ENCODE measurements around the gene TBC1D17. TPM values are rescaled to one million over a fixed set of nuclear protein-coding genes. Genes with fewer than 3 reads are reported as not detected.

The TBC1D17 gene
- total and polyA plus RNA-seq, 2 of the 13 experiments (the other 11 are each of a cell fraction or from before 2014, with no cell fraction given), result 9.7 to 16.9 TPM

DNA sequence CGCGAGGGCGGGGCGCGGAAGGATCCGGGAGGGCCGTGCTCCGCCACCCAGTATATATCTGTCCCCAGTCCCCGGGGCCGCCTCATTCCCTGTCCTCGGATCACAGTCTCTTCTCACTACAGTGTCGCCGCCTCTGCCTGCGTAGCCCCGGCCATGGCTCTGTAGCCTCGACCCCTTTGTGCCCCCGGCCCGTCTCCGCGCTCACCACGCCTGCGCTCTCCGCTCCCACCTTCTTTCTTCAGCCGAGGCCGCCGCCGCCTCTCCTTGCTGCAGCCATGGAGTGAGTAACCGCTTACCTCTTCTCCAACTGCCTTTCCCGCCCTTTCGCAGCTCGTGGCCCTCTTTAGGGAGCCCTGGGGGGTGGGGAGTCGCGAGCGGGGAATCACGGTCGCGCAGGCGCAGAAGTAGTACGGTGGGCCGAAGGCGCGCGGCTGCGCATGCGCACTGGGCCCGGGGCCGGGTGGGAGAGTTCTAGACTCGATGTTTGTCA lies 51.7 kb downstream of the TBC1D17 start, which contains the start of the genes ATF5 and NUP62 (continued):
- TF ChIP-seq ZSCAN30 (CRISPR knock-in tag; IDR thresholded peaks at IDR 0.05) (0 out of 2 replicates have a peak, but pooled peaks have one; percentile 56), ZSCAN12 (CRISPR knock-in tag; IDR thresholded peaks at IDR 0.05) (0 out of 2 replicates have a peak, but pooled peaks have one; percentile 64), ZBTB42 (CRISPR knock-in tag; IDR thresholded peaks at IDR 0.05) (peak; percentile 95), REPIN1 (CRISPR knock-in tag; IDR thresholded peaks at IDR 0.05; ENCODE audit: borderline replicate concordance, low read depth) (peak; percentile 94), NFE2 (CRISPR knock-in tag; IDR thresholded peaks at IDR 0.05) (no peak), HNRNPL (IDR thresholded peaks at IDR 0.05; ENCODE audit: low read depth, low read length) (peak; percentile 66; the same call in 1 of the 2 replicates), RFXANK (CRISPR knock-in tag; IDR thresholded peaks at IDR 0.05) (peak; percentile 51; the same call in 1 of the 2 replicates), RFX1 (IDR thresholded peaks at IDR 0.05) (no peak), ZNF781 (CRISPR knock-in tag; IDR thresholded peaks at IDR 0.05; ENCODE audit: borderline replicate concordance, not compliant biosample characterization) (peak; percentile 91), THAP11 (CRISPR knock-in tag; IDR thresholded peaks at IDR 0.05) (peak; percentile 83), TAF15 (IDR thresholded peaks at IDR 0.05; ENCODE audit: low read depth, low read length, poor library complexity, severe bottlenecking) (no peak), MZF1 (CRISPR knock-in tag; IDR thresholded peaks at IDR 0.05; ENCODE audit: borderline replicate concordance) (no peak), ZNF143 (CRISPR knock-in tag; IDR thresholded peaks at IDR 0.05) (peak; percentile 89), ZSCAN25 (CRISPR knock-in tag; IDR thresholded peaks at IDR 0.05) (no peak), SNAPC2 (CRISPR knock-in tag; IDR thresholded peaks at IDR 0.05) (peak; percentile 89; the same call in 1 of the 2 replicates), YEATS2 (CRISPR knock-in tag; IDR thresholded peaks at IDR 0.05; ENCODE audit: borderline replicate concordance) (peak; percentile 92; the same call in 1 of the 2 replicates), SAP130 (CRISPR knock-in tag; IDR thresholded peaks at IDR 0.05; ENCODE audit: low read depth) (peak; percentile 68), ZNF44 (CRISPR knock-in tag; IDR thresholded peaks at IDR 0.05) (no peak)
- TF ChIP-seq, protein P1, sequence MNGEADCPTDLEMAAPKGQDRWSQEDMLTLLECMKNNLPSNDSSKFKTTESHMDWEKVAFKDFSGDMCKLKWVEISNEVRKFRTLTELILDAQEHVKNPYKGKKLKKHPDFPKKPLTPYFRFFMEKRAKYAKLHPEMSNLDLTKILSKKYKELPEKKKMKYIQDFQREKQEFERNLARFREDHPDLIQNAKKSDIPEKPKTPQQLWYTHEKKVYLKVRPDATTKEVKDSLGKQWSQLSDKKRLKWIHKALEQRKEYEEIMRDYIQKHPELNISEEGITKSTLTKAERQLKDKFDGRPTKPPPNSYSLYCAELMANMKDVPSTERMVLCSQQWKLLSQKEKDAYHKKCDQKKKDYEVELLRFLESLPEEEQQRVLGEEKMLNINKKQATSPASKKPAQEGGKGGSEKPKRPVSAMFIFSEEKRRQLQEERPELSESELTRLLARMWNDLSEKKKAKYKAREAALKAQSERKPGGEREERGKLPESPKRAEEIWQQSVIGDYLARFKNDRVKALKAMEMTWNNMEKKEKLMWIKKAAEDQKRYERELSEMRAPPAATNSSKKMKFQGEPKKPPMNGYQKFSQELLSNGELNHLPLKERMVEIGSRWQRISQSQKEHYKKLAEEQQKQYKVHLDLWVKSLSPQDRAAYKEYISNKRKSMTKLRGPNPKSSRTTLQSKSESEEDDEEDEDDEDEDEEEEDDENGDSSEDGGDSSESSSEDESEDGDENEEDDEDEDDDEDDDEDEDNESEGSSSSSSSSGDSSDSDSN (CRISPR knock-in tag; IDR thresholded peaks at IDR 0.05), result peak; percentile 74
- TF ChIP-seq, protein P2, sequence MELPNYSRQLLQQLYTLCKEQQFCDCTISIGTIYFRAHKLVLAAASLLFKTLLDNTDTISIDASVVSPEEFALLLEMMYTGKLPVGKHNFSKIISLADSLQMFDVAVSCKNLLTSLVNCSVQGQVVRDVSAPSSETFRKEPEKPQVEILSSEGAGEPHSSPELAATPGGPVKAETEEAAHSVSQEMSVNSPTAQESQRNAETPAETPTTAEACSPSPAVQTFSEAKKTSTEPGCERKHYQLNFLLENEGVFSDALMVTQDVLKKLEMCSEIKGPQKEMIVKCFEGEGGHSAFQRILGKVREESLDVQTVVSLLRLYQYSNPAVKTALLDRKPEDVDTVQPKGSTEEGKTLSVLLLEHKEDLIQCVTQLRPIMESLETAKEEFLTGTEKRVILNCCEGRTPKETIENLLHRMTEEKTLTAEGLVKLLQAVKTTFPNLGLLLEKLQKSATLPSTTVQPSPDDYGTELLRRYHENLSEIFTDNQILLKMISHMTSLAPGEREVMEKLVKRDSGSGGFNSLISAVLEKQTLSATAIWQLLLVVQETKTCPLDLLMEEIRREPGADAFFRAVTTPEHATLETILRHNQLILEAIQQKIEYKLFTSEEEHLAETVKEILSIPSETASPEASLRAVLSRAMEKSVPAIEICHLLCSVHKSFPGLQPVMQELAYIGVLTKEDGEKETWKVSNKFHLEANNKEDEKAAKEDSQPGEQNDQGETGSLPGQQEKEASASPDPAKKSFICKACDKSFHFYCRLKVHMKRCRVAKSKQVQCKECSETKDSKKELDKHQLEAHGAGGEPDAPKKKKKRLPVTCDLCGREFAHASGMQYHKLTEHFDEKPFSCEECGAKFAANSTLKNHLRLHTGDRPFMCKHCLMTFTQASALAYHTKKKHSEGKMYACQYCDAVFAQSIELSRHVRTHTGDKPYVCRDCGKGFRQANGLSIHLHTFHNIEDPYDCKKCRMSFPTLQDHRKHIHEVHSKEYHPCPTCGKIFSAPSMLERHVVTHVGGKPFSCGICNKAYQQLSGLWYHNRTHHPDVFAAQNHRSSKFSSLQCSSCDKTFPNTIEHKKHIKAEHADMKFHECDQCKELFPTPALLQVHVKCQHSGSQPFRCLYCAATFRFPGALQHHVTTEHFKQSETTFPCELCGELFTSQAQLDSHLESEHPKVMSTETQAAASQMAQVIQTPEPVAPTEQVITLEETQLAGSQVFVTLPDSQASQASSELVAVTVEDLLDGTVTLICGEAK (IDR thresholded peaks at IDR 0.05), result no peak
- TF ChIP-seq, protein P2 (CRISPR knock-in tag; IDR thresholded peaks at IDR 0.05), result peak; percentile 80; the same call in 1 of the 2 replicates
